Aorta (tissue), 5 donors: ENCODE results near the gene HBS1L. TPM values are rescaled to one million over a fixed set of nuclear protein-coding genes. Genes with fewer than 3 reads are reported as not detected.

Experiments
- ATAC-seq: fragments of 200-7000 bp; cut with Tn5 transposase; one replicate; pipeline ENCODE4 v1.9.1; 2022; ENCODE audit warnings: moderate library complexity; ENCODE audit not compliant: low FRiP score
- DNase-seq, 2 donors: peaks; one replicate each; pipeline ENCODE4 v3.0.0-alpha.2; 2020
- H3K27ac ChIP-seq, 2 donors: one replicate each; pipeline ENCODE4 v1.5.1; 2013; ENCODE audit warnings: low read length in 2 of 2, mild to moderate bottlenecking in 2 of 2, moderate library complexity in 2 of 2, control low read depth in 1 of 2, inconsistent platforms in 1 of 2, low read depth in 1 of 2
- H3K27me3 ChIP-seq, 2 donors: one replicate each; pipeline ENCODE4 v1.6.1; 2013; ENCODE audit warnings: control low read depth in 1 of 2, low read length in 1 of 2, mild to moderate bottlenecking in 1 of 2, moderate library complexity in 1 of 2; ENCODE audit not compliant: insufficient read depth in 2 of 2, control insufficient read depth in 1 of 2
- H3K36me3 ChIP-seq, 2 donors: one replicate each; pipeline ENCODE4 v1.6.1; 2013; ENCODE audit warnings: control low read depth in 1 of 2, low read length in 1 of 2, mild to moderate bottlenecking in 1 of 2; ENCODE audit not compliant: insufficient read depth in 2 of 2, control insufficient read depth in 1 of 2
- H3K4me1 ChIP-seq, 2 donors: one replicate each; pipeline ENCODE4 v1.6.1; 2013; ENCODE audit warnings: low read length in 2 of 2, control low read depth in 1 of 2, mild to moderate bottlenecking in 1 of 2, moderate library complexity in 1 of 2; ENCODE audit not compliant: insufficient read depth in 2 of 2, control insufficient read depth in 1 of 2
- H3K4me3 ChIP-seq, 2 donors: one replicate each; pipeline ENCODE4 v1.5.1; 2013; ENCODE audit warnings: low read length in 2 of 2, control low read depth in 1 of 2, mild to moderate bottlenecking in 1 of 2
- H3K9me3 ChIP-seq: one replicate; pipeline ENCODE4 v1.6.1; 2013; ENCODE audit warnings: mild to moderate bottlenecking, low read length; ENCODE audit not compliant: control insufficient read depth
- WGBS, 2 donors: extraction: QIAGEN DNeasy Blood & Tissue Kit; methylation state at CpG; one replicate each; pipeline ENCODE4 v1.1.7; 2013; 5-methylcytosine and 5-hydroxymethylcytosine counted together
- intact Hi-C, 2 donors: fragments of 100-400 bp; cut with DNase I; formaldehyde crosslinking; loops; one replicate each; pipeline versions ENCODE4 v1.14.2 to v1.15.0; 2022
- long read RNA-seq, 2 donors: library from polyadenylated mRNA; unstranded; transcript quantifications; one replicate each; pipeline ENCODE4 v2.0.0, GENCODE V29; 2020 to 2021
- polyA plus RNA-seq, 2 donors: library from polyadenylated mRNA; stranded (reverse); fragments of 200-250 nt; gene quantifications; one replicate each; pipeline ENCODE4 v1.2.3, GENCODE V29; 2013
- total RNA-seq, 2 donors: library from RNA; stranded (reverse); fragmentation: NEBNext Ultra II Directional; extraction: Animal tissue kit (Norgen Biotek cat#: 25700); gene quantifications; one replicate each; pipeline ENCODE4 v1.2.1, GENCODE V29; 2021
- donor health status: healthy with polysubstance abuse.
- donor health status: Bipolar disorder and iron deficiency.
- donor health status: DM: no; HTN: no; CAD: no.
- donor health status: DM: no; HTN: no; CAD: no.
- donor health status: DM: yes; HTN: yes; CAD: no.

Gene HBS1L
- 10 to 100 TPM; 59.2 to 61.0 TPM for total RNA-seq
- 10 to 100 TPM; 21.9 to 37.6 TPM for polyA plus RNA-seq
- long read RNA-seq, donor 1, full-length matches to known transcripts = 134 of 158 reads
- long read RNA-seq, donor 1, partial matches to known transcripts = 13 of 158 reads
- long read RNA-seq, donor 1, other reads (novel, unspliced or antisense) = 11 of 158 reads
- long read RNA-seq, donor 2, full-length matches to known transcripts = 28 of 40 reads
- long read RNA-seq, donor 2, partial matches to known transcripts = 4 of 40 reads
- long read RNA-seq, donor 2, other reads (novel, unspliced or antisense) = 8 of 40 reads

- Histone ChIP-seq H3K27me3 (no peaks in the 10 kb centered on the region), H3K4me3 (peak within 1 kb of the TSS; percentile 83 to 92), H3K4me1 (no peaks in the 10 kb centered on the region), H3K9me3 (no peaks in the 10 kb centered on the region), H3K36me3 (no peaks in the 10 kb centered on the region), H3K27ac (peak within 1 kb of the TSS in 1 of 2 donors; percentile 66)
- ATAC-seq (peak; percentile 100), DNase-seq (peak; percentile 98 to 99)
- WGBS, 2 donors = 4 to 6% methylated on average over 53 of the region's 53 CpGs
- intact Hi-C loops = loop anchor here in 1 of 2 donors (10.0 kb wide), 1 partner anchor 440 kb away; the partner anchor contains the start of gene AHI1
These were observed at the start of gene HBS1L for GRCh38 chr6:135054569-135055498. HBS1L (minus strand) TSS chr6:135054822; CDS start chr6:135054691, 131 bp downstream.

- no peak overlapping the region for H3K27ac ChIP-seq
- H3K36me3 ChIP-seq = no peaks in the 10 kb centered on the region
- H3K9me3 ChIP-seq = no peaks in the 10 kb centered on the region
- intact Hi-C loops = no loop called here
- H3K4me1 ChIP-seq = no peaks in the 10 kb centered on the region
- no peak overlapping the region for H3K4me3 ChIP-seq
- DNase-seq (no peak), ATAC-seq (no peak)
- 84 to 85% methylated on average over 4 of the region's 4 CpGs for WGBS, 2 donors
- no peaks in the 10 kb centered on the region for H3K27me3 ChIP-seq
These were observed 49.6 kb upstream of the HBS1L start for GRCh38 chr6:135104199-135104598.

DNA sequence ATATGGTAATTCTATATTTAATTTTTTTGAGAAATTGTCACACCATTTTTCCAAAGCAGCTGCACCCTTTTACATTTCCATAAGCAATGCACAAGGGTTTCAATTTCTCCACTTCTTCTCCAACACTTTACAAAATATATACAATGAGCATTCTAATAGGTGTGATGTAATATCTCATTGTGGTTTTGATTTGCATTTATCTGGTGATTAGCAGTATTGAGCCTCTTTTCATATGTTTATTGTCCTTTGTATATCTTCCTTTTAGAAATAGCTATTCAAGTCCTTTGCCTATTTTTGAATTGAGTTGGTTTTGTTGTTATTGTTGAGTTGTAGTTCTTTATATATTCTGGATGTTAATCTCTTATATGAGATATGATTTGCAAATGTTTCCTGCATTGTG lies 47.6 kb upstream of the HBS1L start:
- ATAC-seq = no peak
- Histone ChIP-seq H3K9me3 (no peaks in the 10 kb centered on the region), H3K4me3 (no peak overlapping the region), H3K36me3 (no peaks in the 10 kb centered on the region), H3K27ac (no peak overlapping the region), H3K4me1 (no peaks in the 10 kb centered on the region), H3K27me3 (no peaks in the 10 kb centered on the region)
- DNase-seq = no peak
- intact Hi-C loops = no loop called here

DNA sequence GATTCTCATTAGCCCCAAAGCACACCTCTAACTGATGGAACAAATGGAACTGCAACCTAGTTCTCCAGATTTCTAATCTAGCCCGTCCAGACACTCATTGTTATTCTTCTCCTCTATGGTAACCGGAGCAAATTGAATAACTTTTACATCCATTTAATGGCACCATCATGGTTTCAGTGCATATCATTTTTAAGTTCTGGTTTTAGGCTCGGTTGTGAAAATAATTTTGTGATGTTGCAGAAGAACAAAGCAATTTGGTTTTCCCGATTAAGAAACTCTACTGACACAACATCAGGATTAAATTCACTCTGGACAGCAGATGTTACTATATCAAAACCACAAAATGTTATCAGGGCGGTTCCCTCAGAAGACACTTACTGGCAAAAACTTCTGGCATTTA lies 42.5 kb upstream of the HBS1L start:
- WGBS, 2 donors = 75 to 82% methylated on average over 5 of the region's 5 CpGs
- no peak for ATAC-seq
- no peak overlapping the region for H3K4me3 ChIP-seq

GRCh38 chr6:135096403-135097130 lies 41.9 kb upstream of the HBS1L start:
- no peaks in the 10 kb centered on the region for H3K27me3 ChIP-seq
- 61 to 64% methylated on average over 3 of the region's 3 CpGs for WGBS, 2 donors
- H3K9me3 ChIP-seq = no peaks in the 10 kb centered on the region
- no peaks in the 10 kb centered on the region for H3K4me1 ChIP-seq
- H3K4me3 ChIP-seq = no peak overlapping the region
- DNase-seq = no peak
- intact Hi-C loops = no loop called here
- no peak overlapping the region for H3K27ac ChIP-seq
- ATAC-seq = no peak
- H3K36me3 ChIP-seq = no peaks in the 10 kb centered on the region

More for the DNA sequence above, 42.5 kb upstream of the HBS1L start:
- Histone ChIP-seq H3K36me3 (no peaks in the 10 kb centered on the region), H3K9me3 (no peaks in the 10 kb centered on the region), H3K27ac (no peak overlapping the region), H3K27me3 (no peaks in the 10 kb centered on the region), H3K4me1 (no peaks in the 10 kb centered on the region)
- DNase-seq = no peak
- intact Hi-C loops = no loop called here

GRCh38 chr6:135095716-135096115 lies 41.1 kb upstream of the HBS1L start:
- intact Hi-C loops = no loop called here
- no peak for ATAC-seq
- Histone ChIP-seq H3K27me3 (no peaks in the 10 kb centered on the region), H3K9me3 (no peaks in the 10 kb centered on the region), H3K27ac (no peak overlapping the region), H3K36me3 (no peaks in the 10 kb centered on the region), H3K4me3 (no peak overlapping the region), H3K4me1 (no peaks in the 10 kb centered on the region)
- DNase-seq = no peak
- WGBS, 2 donors = 66 to 72% methylated on average over 3 of the region's 3 CpGs

DNA sequence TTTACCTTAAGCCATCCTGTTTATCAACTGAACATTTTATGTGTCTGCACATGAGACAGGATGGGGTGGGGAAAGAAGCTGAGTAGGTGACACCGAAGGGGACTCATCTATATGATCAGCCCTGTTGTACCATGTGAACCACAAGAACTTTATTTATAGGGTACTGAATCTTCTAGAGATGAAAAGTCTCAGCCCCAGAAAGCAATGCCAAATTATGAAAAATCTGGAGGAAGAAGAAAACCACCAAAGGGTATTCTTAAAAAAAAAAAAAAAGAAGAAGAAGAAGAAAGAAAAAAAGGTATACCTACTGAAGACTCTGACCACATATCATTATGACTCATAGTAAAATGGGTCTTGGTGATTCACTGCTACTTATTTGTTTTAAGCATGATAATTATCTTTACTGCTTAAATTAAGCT lies 39.8 kb upstream of the HBS1L start:
- Histone ChIP-seq H3K27ac (no peak overlapping the region), H3K4me3 (no peak overlapping the region), H3K36me3 (no peaks in the 10 kb centered on the region), H3K4me1 (no peaks in the 10 kb centered on the region), H3K27me3 (no peaks in the 10 kb centered on the region), H3K9me3 (no peaks in the 10 kb centered on the region)
- DNase-seq = no peak
- WGBS, 2 donors = 86 to 93% methylated on average over 1 of the region's 1 CpG
- intact Hi-C loops = no loop called here
- no peak for ATAC-seq

GRCh38 chr6:135093578-135093977 lies 39.0 kb upstream of the HBS1L start:
- intact Hi-C loops = no loop called here
- Histone ChIP-seq H3K4me1 (no peaks in the 10 kb centered on the region), H3K27me3 (no peaks in the 10 kb centered on the region), H3K9me3 (no peaks in the 10 kb centered on the region), H3K4me3 (no peak overlapping the region), H3K27ac (no peak overlapping the region), H3K36me3 (no peaks in the 10 kb centered on the region)
- ATAC-seq (no peak), DNase-seq (no peak)
- WGBS, 2 donors = 81 to 89% methylated on average over 5 of the region's 5 CpGs
